GM12878 (cell line): ENCODE data around the gene IL36A. TPM values are rescaled to one million over a fixed set of nuclear protein-coding genes. Genes with fewer than 3 reads are reported as not detected.
A peak's percentile ranks its signal among the peaks of the same experiment; 100 is the strongest.

ENCODE experiments used
- ATAC-seq: fragments of 200-7000 bp; cut with Tn5 transposase; 3 replicates; pipeline ENCODE4 v1.9.1; 2020; ENCODE audit warnings: mild to moderate bottlenecking, moderate library complexity
- BruUV-seq: library from RNA; stranded (reverse); fragments of 400-500 nt; replicated peaks from 2 replicates; lab custom pipeline; 2021; lab: Mats Ljungman, UMichigan
- CTCF ChIA-PET: fragments of 300-600 bp; sonication (Branson Sonifier 250); formaldehyde crosslinking; extraction: SDS; loops from one replicate; lab custom pipeline; 2021; ENCODE audit warnings: inconsistent platforms; lab: Yijun Ruan, JAX
- POLR2A ChIA-PET: fragments of 350-600 bp; formaldehyde crosslinking; extraction: SDS; loops from one replicate; lab custom pipeline; 2021; ENCODE audit warnings: inconsistent platforms; lab: Charles Lee
- RAD21 ChIA-PET: fragments of 300-600 bp; sonication (Branson Sonifier 250); formaldehyde crosslinking; loops from one replicate; lab custom pipeline; 2023; ENCODE audit warnings: antibody characterized with exemption; ENCODE audit not compliant: unreplicated experiment; lab: Charles Lee
- SMC1A ChIA-PET: fragments of 300-600 bp; sonication (Branson Sonifier 250); formaldehyde crosslinking; loops from one replicate; lab custom pipeline; 2023; ENCODE audit not compliant: unreplicated experiment, uncharacterized antibody; lab: Charles Lee
- DNase-seq: peaks from one replicate; pipeline ENCODE4 v3.0.0-alpha.2; 2011; ENCODE audit warnings: low read depth, low spot score
- FAIRE-seq: peaks from 3 replicates; lab custom pipeline; 2011; peaks lifted over from hg19 to GRCh38; lab: Jason Lieb, UNC
- H2AFZ ChIP-seq: 2 replicates; pipeline ENCODE4 v1.6.0; 2011; ENCODE audit warnings: low read depth, low read length, control low read depth; ENCODE audit not compliant: control insufficient read depth
- H3K27ac ChIP-seq: 2 replicates; pipeline ENCODE4 v1.5.1; 2011; ENCODE audit warnings: control low read depth; ENCODE audit not compliant: control insufficient read depth, insufficient read depth
- H3K27me3 ChIP-seq, 2 experiments: replicated peaks in 1 of 2; 2 replicates each; pipeline versions ENCODE4 v1.6.0 to v1.6.1; 2011; ENCODE audit warnings: low read length in 1 of 2; ENCODE audit not compliant: control insufficient read depth in 2 of 2, insufficient read depth in 2 of 2
- H3K36me3 ChIP-seq, 2 experiments: 2 replicates each; pipeline ENCODE4 v1.5.1; 2011; ENCODE audit warnings: low read length in 1 of 2; ENCODE audit not compliant: control insufficient read depth in 2 of 2, insufficient read depth in 2 of 2
- H3K4me1 ChIP-seq: 2 replicates; pipeline ENCODE4 v1.6.1; 2011; ENCODE audit warnings: mild to moderate bottlenecking, low read length, moderate library complexity, mixed read lengths; ENCODE audit not compliant: control insufficient read depth, insufficient read depth
- H3K4me2 ChIP-seq: 2 replicates; pipeline ENCODE4 v1.6.0; 2011; ENCODE audit warnings: control low read depth; ENCODE audit not compliant: control insufficient read depth, insufficient read depth
- H3K4me3 ChIP-seq: fragments of 200-600 bp; sonication (generic); 2 replicates; pipeline ENCODE4 v1.5.1; 2016
- H3K79me2 ChIP-seq: 2 replicates; pipeline ENCODE4 v1.6.0; 2011; ENCODE audit warnings: low read length; ENCODE audit not compliant: control insufficient read depth, insufficient read depth
- H3K9ac ChIP-seq: 2 replicates; pipeline ENCODE4 v1.8.0; 2011; ENCODE audit warnings: low read length, control low read depth, mixed read lengths; ENCODE audit not compliant: control insufficient read depth, insufficient read depth
- H3K9me3 ChIP-seq: replicated peaks from 3 replicates; pipeline ENCODE4 v1.5.1; 2011; ENCODE audit warnings: mild to moderate bottlenecking, low read length; ENCODE audit not compliant: control insufficient read depth, insufficient read depth
- H4K20me1 ChIP-seq: 2 replicates; pipeline ENCODE4 v1.6.0; 2011; ENCODE audit not compliant: control insufficient read depth, insufficient read depth
- BCL3 ChIP-seq: IDR thresholded peaks from 2 replicates; pipeline ENCODE4 v1.6.1; 2011; ENCODE audit warnings: borderline replicate concordance, low read depth, mild to moderate bottlenecking, moderate library complexity, low read length; ENCODE audit not compliant: insufficient read depth, poor library complexity, severe bottlenecking
- IRF4 ChIP-seq: IDR thresholded peaks from 2 replicates; pipeline ENCODE4 v1.6.1; 2011; ENCODE audit warnings: low read depth, low read length
- PBX3 ChIP-seq: IDR thresholded peaks from 2 replicates; pipeline ENCODE4 v1.6.1; 2011; ENCODE audit warnings: mild to moderate bottlenecking, low read depth, low read length, moderate library complexity; ENCODE audit not compliant: insufficient replicate concordance
- RUNX3 ChIP-seq: IDR thresholded peaks from 2 replicates; pipeline ENCODE4 v1.6.1; 2012; ENCODE audit warnings: low read length, inconsistent platforms
- SP1 ChIP-seq: IDR thresholded peaks from one replicate; pipeline ENCODE4 v1.6.1; 2011; ENCODE audit warnings: low read depth, low read length
- ZNF24 ChIP-seq: fragments of 450-650 bp; IDR thresholded peaks from 2 replicates; pipeline ENCODE4 v1.6.1; 2017; ENCODE audit warnings: antibody characterized with exemption, mild to moderate bottlenecking
- WGBS: methylation state at CpG from one replicate; pipeline ENCODE4 v1.1.6; 2016; ENCODE audit warnings: low lambda C conversion rate; ENCODE audit not compliant: insufficient replicate concordance, insufficient coverage; ENCODE audit errors: missing lambda C conversion rate; 5-methylcytosine and 5-hydroxymethylcytosine counted together
- in situ Hi-C: fragments of 300-500 bp; cut with MboI; formaldehyde crosslinking; loops from 9 replicates; pipeline ENCODE4 v1.14.3; 2018; ENCODE audit warnings: mixed read lengths
- intact Hi-C: fragments of 100-400 bp; cut with micrococcal nuclease; formaldehyde crosslinking; loops from one replicate; pipeline ENCODE4 v1.14.2; 2022; ENCODE audit not compliant: unreplicated experiment
- polyA plus RNA-seq, 11 experiments: library from polyadenylated mRNA; depleted of rRNA in 4 of 11; unstranded in 6 of 11; stranded (reverse) in 5 of 11; fragments of >200 nt; fragmentation: Nextera tagmentation in 4 of 11; fragmentation: Illumina TruSeq in 1 of 11; extraction: Ambion mirVana in 4 of 11; extraction: Trizol in 1 of 11; gene quantifications; 1 replicate in 1 of 11; 2 replicates in 10 of 11; pipeline versions ENCODE4 v1.2.1 to v1.2.3, GENCODE V29; 2011 to 2016; ENCODE audit warnings: inconsistent platforms in 2 of 11, missing spikeins in 2 of 11, low read depth in 1 of 11
- total RNA-seq, 4 experiments: library from RNA; depleted of rRNA in 3 of 4; stranded (reverse); fragments of >200 nt in 3 of 4; fragmentation: Illumina TruSeq in 1 of 4; extraction: Trizol in 1 of 4; gene quantifications; 2 replicates each; pipeline versions ENCODE4 v1.2.1 to v1.2.3, GENCODE V29; 2013 to 2021

IL36A gene
- total and polyA plus RNA-seq, 10 of the 15 experiments (the other 5 are each of a cell fraction or from before 2014, with no cell fraction given) = not detected

GRCh38 chr2:112977559-112978056 is 27.7 kb upstream of the IL36A start, which contains the start of gene IL36G:
TSS of gene IL36G (plus strand) at chr2:112978006. CDS start at chr2:112978639, 633 bp downstream.
- FAIRE-seq = no peak
- no peak within 1 kb of the TSS for H3K27ac ChIP-seq
- no peak within 1 kb of the TSS for H3K4me2 ChIP-seq
- CTCF ChIA-PET = interaction anchor here (0.6 to 1.4 kb wide), 2 partner anchors 17 to 23 kb away, joined by 3 to 5 read pairs; no protein-coding TSS in a partner anchor
- POLR2A ChIA-PET = no interaction called here
- intact Hi-C loops = no loop called here
- no peak within 1 kb of the TSS for H3K4me3 ChIP-seq
- in situ Hi-C loops = no loop called here
- peaks cover 8% of the 10 kb centered on the region; the same call in 1 of the 2 replicates for H3K4me1 ChIP-seq
- RAD21 ChIA-PET = no interaction called here
- no peaks in the 10 kb centered on the region for H3K36me3 ChIP-seq
- no peaks in the 10 kb centered on the region for H3K9me3 ChIP-seq
- H4K20me1 ChIP-seq = no peaks in the 10 kb centered on the region
- TF ChIP-seq IRF4 (no peak), RUNX3 (peak; percentile 41), BCL3 (peak; percentile 66), SP1 (no peak)
- SMC1A ChIA-PET = interaction anchor here (1.3 to 1.5 kb wide), 2 partner anchors 9 to 19 kb away, joined by 3 to 5 read pairs; no protein-coding TSS in a partner anchor
- no peak within 1 kb of the TSS for H2AFZ ChIP-seq
- H3K27me3 ChIP-seq = no peaks in the 10 kb centered on the region; a peak in 1 of 4 replicates
- ATAC-seq = peak; percentile 27
- DNase-seq = no peak
- no peaks in the 10 kb centered on the region for H3K79me2 ChIP-seq
- no TSS peak for BruUV-seq
- H3K9ac ChIP-seq = no peak within 1 kb of the TSS
- WGBS = 7% methylated on average over 7 of the region's 7 CpGs

- no TSS peak for BruUV-seq
- H4K20me1 ChIP-seq = no peaks in the 10 kb centered on the region
- SMC1A ChIA-PET = interaction anchor here (0.9 to 1.5 kb wide), 3 partner anchors 10 to 25 kb away, joined by 3 to 6 read pairs (median 3); no protein-coding TSS in a partner anchor
- H3K27ac ChIP-seq = no peak overlapping the region
- H3K4me2 ChIP-seq = no peak overlapping the region
- in situ Hi-C loops = no loop called here
- H3K36me3 ChIP-seq = no peaks in the 10 kb centered on the region
- H3K9ac ChIP-seq = no peak overlapping the region
- H3K9me3 ChIP-seq = no peaks in the 10 kb centered on the region
- TF ChIP-seq PBX3 (no peak), ZNF24 (peak; percentile 55)
- TF ChIP-seq, all 136 proteins: peak for 1
- no peak for DNase-seq
- Histone ChIP-seq H3K79me2 (no peaks in the 10 kb centered on the region), H2AFZ (no peak overlapping the region), H3K4me3 (no peak overlapping the region), H3K27me3 (no peaks in the 10 kb centered on the region; a peak in 1 of 4 replicates), H3K4me1 (peaks cover 8% of the 10 kb centered on the region; the same call in 1 of the 2 replicates)
- no peak for FAIRE-seq
- WGBS = 80% methylated on average over 1 of the region's 1 CpG
- RAD21 ChIA-PET = no interaction called here
- no peak for ATAC-seq
- intact Hi-C loops = no loop called here
- CTCF ChIA-PET = interaction anchor here (1.6 to 2.3 kb wide), 2 partner anchors 21 to 36 kb away, joined by 3 to 10 read pairs; no protein-coding TSS in a partner anchor
- POLR2A ChIA-PET = no interaction called here
Observed at GRCh38 chr2:112979731-112980130, 25.5 kb upstream of the IL36A start.
